Activated naive CD8-positive, alpha-beta T cell treated with anti-CD3 and anti-CD28 coated beads, Interleukin-2, amount 10 ng/mL, durations not matched to agents 7 days and 5 days (primary cell): ENCODE measurements around the gene ISYNA1. TPM values are rescaled to one million over a fixed set of nuclear protein-coding genes. Genes with fewer than 3 reads are reported as not detected.

Experiments
- ATAC-seq: fragments of 150-1000 bp; cut with Tn5 transposase; one replicate; pipeline ENCODE4 v1.10.0; 2021; ENCODE audit warnings: low read depth, moderate library complexity
- POLR2A ChIA-PET: fragments of 350-600 bp; sonication (Branson Sonifier 250); formaldehyde crosslinking; loops from one replicate; lab custom pipeline; 2021; ENCODE audit warnings: antibody characterized with exemption; lab: Charles Lee
- DNase-seq: peaks from one replicate; pipeline ENCODE4 v3.0.0; 2021
- H3K27ac Mint-ChIP-seq: one replicate; pipeline ENCODE4 v1.8.0; 2022; ENCODE audit warnings: mild to moderate bottlenecking, mixed read lengths
- H3K27me3 Mint-ChIP-seq: one replicate; pipeline ENCODE4 v1.8.0; 2022; ENCODE audit warnings: mild to moderate bottlenecking, moderate library complexity, mixed read lengths
- H3K36me3 Mint-ChIP-seq: one replicate; pipeline ENCODE4 v1.8.0; 2021; ENCODE audit warnings: mild to moderate bottlenecking, mixed read lengths
- H3K4me1 Mint-ChIP-seq: one replicate; pipeline ENCODE4 v1.8.0; 2021; ENCODE audit warnings: mixed read lengths
- H3K4me3 Mint-ChIP-seq: one replicate; pipeline ENCODE4 v1.8.0; 2022; ENCODE audit warnings: mild to moderate bottlenecking, moderate library complexity, mixed read lengths
- H3K9me3 Mint-ChIP-seq: one replicate; pipeline ENCODE4 v1.8.0; 2021; ENCODE audit warnings: mixed read lengths
- total RNA-seq, 2 experiments: library from RNA; stranded (reverse); gene quantifications; one replicate each; pipeline ENCODE4 v1.2.3, GENCODE V29; 2021

Gene ISYNA1
- total RNA-seq, 2 experiments from 2014 or later: 39.6 to 43.4 TPM

DNA sequence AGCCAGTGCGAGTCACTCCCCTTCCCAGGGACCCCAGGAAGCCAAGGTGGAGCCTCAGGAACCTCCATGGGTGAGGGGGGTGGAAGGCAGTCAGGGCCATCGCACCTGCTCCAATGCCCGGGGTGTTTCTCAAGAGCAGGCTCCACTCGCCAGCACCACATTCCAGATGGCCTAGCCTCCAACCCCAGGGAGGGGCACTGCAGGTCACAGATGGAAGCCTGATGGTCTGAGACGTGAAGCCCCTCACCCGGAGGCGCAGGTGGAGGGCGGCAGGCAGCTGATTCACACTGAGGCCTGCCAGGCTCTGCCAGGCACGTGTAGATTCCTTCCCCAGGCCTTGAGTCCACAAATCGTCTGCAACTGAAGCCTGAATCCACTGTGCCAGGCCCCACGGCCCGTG lies 23.0 kb upstream of the ISYNA1 start:
- peaks cover 5% of the 10 kb centered on the region for H3K4me1 Mint-ChIP-seq
- H3K4me3 Mint-ChIP-seq: no peak overlapping the region
- ATAC-seq: no peak
- POLR2A ChIA-PET: no interaction called here
- H3K36me3 Mint-ChIP-seq: peaks cover 8% of the 10 kb centered on the region
- H3K9me3 Mint-ChIP-seq: no peaks in the 10 kb centered on the region
- no peak overlapping the region for H3K27ac Mint-ChIP-seq
- DNase-seq: no peak
- H3K27me3 Mint-ChIP-seq: no peaks in the 10 kb centered on the region

- H3K36me3 Mint-ChIP-seq: peaks cover 6% of the 10 kb centered on the region
- ATAC-seq (no peak), DNase-seq (no peak)
- H3K4me1 Mint-ChIP-seq: no peaks in the 10 kb centered on the region
- H3K4me3 Mint-ChIP-seq: no peak overlapping the region
- H3K9me3 Mint-ChIP-seq: no peaks in the 10 kb centered on the region
- POLR2A ChIA-PET: no interaction called here
- H3K27ac Mint-ChIP-seq: no peak overlapping the region
- H3K27me3 Mint-ChIP-seq: no peaks in the 10 kb centered on the region
Observed at GRCh38 chr19:18457483-18458331, 19.8 kb upstream of the ISYNA1 start.

GRCh38 chr19:18456974-18457373 lies 19.0 kb upstream of the ISYNA1 start:
- H3K27ac Mint-ChIP-seq: no peak overlapping the region
- no peak overlapping the region for H3K4me3 Mint-ChIP-seq
- ATAC-seq (no peak), DNase-seq (no peak)
- no peaks in the 10 kb centered on the region for H3K9me3 Mint-ChIP-seq
- H3K4me1 Mint-ChIP-seq: no peaks in the 10 kb centered on the region
- POLR2A ChIA-PET: no interaction called here
- H3K27me3 Mint-ChIP-seq: no peaks in the 10 kb centered on the region
- peaks cover 4% of the 10 kb centered on the region for H3K36me3 Mint-ChIP-seq

DNA sequence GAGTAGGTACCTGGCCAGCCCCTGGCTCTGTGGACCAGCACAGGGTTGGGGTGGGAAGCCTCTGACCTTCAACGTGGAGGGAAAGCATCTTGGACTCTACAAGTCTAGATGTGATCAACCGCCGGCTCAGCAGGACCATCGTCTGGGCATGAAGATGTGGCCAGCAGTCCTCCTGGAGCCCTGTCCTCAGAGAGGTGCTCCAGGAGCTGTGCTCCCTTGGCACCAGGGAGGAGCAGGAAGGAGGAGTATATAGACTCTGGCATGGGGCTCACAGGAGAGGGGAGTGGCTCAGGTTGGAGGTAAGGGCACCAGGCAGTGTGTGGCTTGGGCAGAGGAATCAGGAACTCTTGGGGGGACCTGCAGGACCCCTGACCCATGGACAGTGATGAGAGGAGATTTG lies 18.3 kb upstream of the ISYNA1 start:
- POLR2A ChIA-PET: no interaction called here

DNA sequence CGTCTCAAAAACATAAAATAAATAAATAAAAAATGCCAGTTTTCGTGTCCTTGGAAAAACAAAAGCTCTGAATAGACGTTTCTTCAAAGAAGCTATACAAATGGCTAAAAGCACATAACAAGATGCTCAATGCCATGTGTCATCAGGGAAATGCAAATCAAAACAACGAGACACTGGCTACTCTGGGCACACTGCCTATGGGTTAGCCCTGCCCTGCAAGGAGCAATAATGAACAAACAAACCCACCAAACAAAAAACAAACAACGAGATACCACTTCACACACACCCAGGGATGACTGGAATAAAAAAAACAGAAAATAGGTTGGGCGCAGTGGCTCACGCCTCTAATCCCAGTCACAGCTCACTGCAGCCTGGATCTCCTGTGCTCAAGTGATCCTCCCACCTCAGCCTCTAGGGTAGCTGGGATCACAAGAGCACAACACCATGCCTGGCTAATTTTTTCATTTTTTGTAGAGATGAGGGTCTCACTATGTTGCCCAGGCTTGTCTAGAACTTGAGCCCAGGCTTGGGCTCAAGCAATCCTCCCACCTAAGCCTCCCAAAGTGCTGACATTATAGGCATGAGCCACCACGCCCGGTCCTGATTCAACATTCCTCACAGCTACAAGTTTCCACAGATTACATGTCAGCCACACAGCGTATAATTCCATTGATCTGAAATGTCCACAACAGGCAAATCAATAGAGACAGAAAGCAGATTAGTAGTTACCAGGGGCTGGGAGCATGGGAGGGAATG lies 15.5 kb upstream of the ISYNA1 start:
- no peaks in the 10 kb centered on the region for H3K9me3 Mint-ChIP-seq
- H3K4me3 Mint-ChIP-seq: no peak overlapping the region
- H3K4me1 Mint-ChIP-seq: peaks cover 1% of the 10 kb centered on the region
- H3K36me3 Mint-ChIP-seq: peaks cover 2% of the 10 kb centered on the region
- DNase-seq (no peak), ATAC-seq (no peak)
- H3K27me3 Mint-ChIP-seq: no peaks in the 10 kb centered on the region
- H3K27ac Mint-ChIP-seq: no peak overlapping the region
- POLR2A ChIA-PET: no interaction called here

More for the DNA sequence above, 18.3 kb upstream of the ISYNA1 start:
- ATAC-seq: no peak
- Mint-ChIP-seq H3K27ac (no peak overlapping the region), H3K36me3 (peaks cover 2% of the 10 kb centered on the region), H3K4me3 (no peak overlapping the region), H3K4me1 (no peaks in the 10 kb centered on the region), H3K27me3 (no peaks in the 10 kb centered on the region), H3K9me3 (no peaks in the 10 kb centered on the region)
- no peak for DNase-seq

- peaks cover 1% of the 10 kb centered on the region for H3K4me1 Mint-ChIP-seq
- no peaks in the 10 kb centered on the region for H3K9me3 Mint-ChIP-seq
- H3K27me3 Mint-ChIP-seq: no peaks in the 10 kb centered on the region
- DNase-seq (no peak), ATAC-seq (no peak)
- H3K36me3 Mint-ChIP-seq: peaks cover 2% of the 10 kb centered on the region
- POLR2A ChIA-PET: no interaction called here
- H3K4me3 Mint-ChIP-seq: no peak overlapping the region
- H3K27ac Mint-ChIP-seq: no peak overlapping the region
Observed at GRCh38 chr19:18452386-18452785, 14.5 kb upstream of the ISYNA1 start.

- DNase-seq (peak; percentile 96), ATAC-seq (peak; percentile 86)
- Mint-ChIP-seq H3K27me3 (no peaks in the 10 kb centered on the region), H3K4me1 (peaks cover 1% of the 10 kb centered on the region), H3K36me3 (peaks cover 2% of the 10 kb centered on the region), H3K27ac (no peak overlapping the region), H3K9me3 (no peaks in the 10 kb centered on the region), H3K4me3 (no peak overlapping the region)
- POLR2A ChIA-PET: interaction anchor here (0.8 to 1.3 kb wide), 3 partner anchors 14 to 137 kb away, joined by 3 read pairs; partner anchors contain the start of gene UBA52
Observed at GRCh38 chr19:18450931-18451836, 13.3 kb upstream of the ISYNA1 start.

DNA sequence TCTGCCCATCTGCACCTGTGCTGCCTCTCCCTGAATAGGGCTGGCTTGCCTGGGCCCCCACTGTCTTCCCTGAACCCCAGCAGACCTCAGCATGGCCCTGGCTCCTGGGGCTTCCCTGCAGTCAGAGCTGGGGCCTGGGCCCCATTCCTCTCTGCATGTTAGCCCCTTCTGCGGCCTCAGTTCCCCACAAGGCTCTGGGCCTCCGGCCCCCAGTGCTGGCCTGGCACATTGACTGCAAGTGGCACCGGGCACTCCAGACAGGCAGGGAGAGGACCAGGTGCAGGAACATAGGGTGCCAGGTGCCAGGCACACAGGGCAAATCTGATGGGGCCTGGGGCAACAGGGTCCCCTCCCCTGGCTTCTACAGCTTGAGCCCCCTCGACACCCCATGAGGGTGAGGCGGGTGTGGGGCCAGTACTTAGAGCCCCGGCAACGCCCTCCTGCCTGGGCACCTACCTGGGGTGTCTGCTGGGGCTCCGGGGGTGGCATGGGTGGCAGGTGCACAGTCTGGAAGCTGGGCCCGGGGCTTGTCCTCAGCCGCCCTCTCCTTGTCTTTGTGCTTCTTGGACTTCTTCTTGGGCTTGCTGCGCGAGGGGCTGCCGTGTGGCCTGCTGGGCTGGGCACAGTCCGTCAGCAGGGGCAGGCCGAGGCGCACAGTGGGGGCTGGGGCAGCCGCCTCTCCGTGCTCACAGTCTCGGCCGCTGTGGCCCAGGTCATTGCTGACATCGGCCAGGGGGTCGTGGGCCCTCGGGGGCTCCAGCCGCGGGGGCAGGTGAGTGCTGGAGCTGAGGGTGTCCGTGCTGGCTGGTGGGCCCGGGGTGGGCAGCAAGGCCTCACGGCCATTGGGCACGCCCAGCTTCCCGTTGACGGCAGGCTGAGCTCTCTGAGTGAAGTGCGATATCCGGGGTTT lies 12.3 kb upstream of the ISYNA1 start:
- no peak overlapping the region for H3K4me3 Mint-ChIP-seq
- POLR2A ChIA-PET: interaction anchor here (0.8 to 1.3 kb wide), 2 partner anchors 13 to 122 kb away, joined by 3 read pairs; partner anchors contain the start of gene UBA52
- no peak overlapping the region for H3K27ac Mint-ChIP-seq
- peaks cover 2% of the 10 kb centered on the region for H3K36me3 Mint-ChIP-seq
- ATAC-seq: no peak
- peaks cover 1% of the 10 kb centered on the region for H3K4me1 Mint-ChIP-seq
- no peak for DNase-seq
- no peaks in the 10 kb centered on the region for H3K27me3 Mint-ChIP-seq
- no peaks in the 10 kb centered on the region for H3K9me3 Mint-ChIP-seq

GRCh38 chr19:18449552-18449951 lies 11.6 kb upstream of the ISYNA1 start:
- POLR2A ChIA-PET: no interaction called here
- Mint-ChIP-seq H3K9me3 (no peaks in the 10 kb centered on the region), H3K27ac (no peak overlapping the region), H3K27me3 (no peaks in the 10 kb centered on the region), H3K4me3 (no peak overlapping the region), H3K4me1 (peaks cover 1% of the 10 kb centered on the region), H3K36me3 (peaks cover 6% of the 10 kb centered on the region)
- ATAC-seq (no peak), DNase-seq (no peak)

DNA sequence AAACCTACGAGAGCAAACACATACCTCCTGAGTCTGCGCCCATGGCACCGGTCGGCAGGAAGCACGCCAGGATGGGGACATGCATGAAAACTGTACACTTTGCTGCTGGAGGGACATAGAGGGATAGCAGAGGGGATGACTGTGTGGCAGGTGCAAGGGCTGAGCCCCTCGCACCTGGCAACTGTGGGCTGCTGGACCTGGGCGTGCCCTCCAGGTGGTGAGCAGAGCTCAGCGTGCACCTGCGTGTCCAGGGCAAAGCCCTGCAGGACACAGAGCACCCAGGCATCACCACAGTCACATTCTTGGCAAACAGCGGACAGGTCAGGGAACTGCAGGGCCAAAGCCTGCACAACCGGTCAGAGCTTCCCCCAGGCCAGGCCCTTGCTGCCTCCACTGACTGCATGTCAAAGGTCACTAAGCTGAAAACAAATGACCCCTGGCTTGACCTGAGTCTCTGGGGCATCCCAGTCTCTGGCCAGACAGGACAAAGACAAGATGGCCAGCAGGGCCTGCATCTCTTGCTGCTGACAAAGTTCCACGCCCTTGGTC lies 9.0 kb upstream of the ISYNA1 start:
- POLR2A ChIA-PET: no interaction called here
- Mint-ChIP-seq H3K4me1 (peaks cover 8% of the 10 kb centered on the region), H3K27me3 (no peaks in the 10 kb centered on the region), H3K36me3 (peaks cover 16% of the 10 kb centered on the region), H3K27ac (no peak overlapping the region), H3K4me3 (no peak overlapping the region), H3K9me3 (peaks cover 4% of the 10 kb centered on the region)
- DNase-seq (no peak), ATAC-seq (no peak)

- Mint-ChIP-seq H3K9me3 (peaks cover 4% of the 10 kb centered on the region), H3K27me3 (no peaks in the 10 kb centered on the region), H3K27ac (no peak overlapping the region), H3K36me3 (peaks cover 17% of the 10 kb centered on the region), H3K4me1 (peaks cover 8% of the 10 kb centered on the region), H3K4me3 (no peak overlapping the region)
- no peak for ATAC-seq
- DNase-seq: no peak
- POLR2A ChIA-PET: no interaction called here
Observed at GRCh38 chr19:18446145-18446810, 8.3 kb upstream of the ISYNA1 start.
